Measurements from ENCODE around the gene AP3B1. TPM values are rescaled to one million over a fixed set of nuclear protein-coding genes. Genes with fewer than 3 reads are reported as not detected.
"Not testable (repeated sequence)": the region's sequence is repeated elsewhere in the genome, so short reads cannot be mapped to it uniquely, and the experiment has no call there.

AP3B1 gene
- total and polyA plus RNA-seq, 12 donors: 20.0 to 28.3 (median 23.4) TPM

GRCh38 chr5:78076351-78076750, 218.1 kb downstream of the AP3B1 start:
- DNase-seq: no peak
- ATAC-seq: no peak
- no peak for TF ChIP-seq CTCF (IDR thresholded peaks at IDR 0.05)

GRCh38 chr5:78075301-78075700, 219.2 kb downstream of the AP3B1 start:
- no peak for TF ChIP-seq CTCF (IDR thresholded peaks at IDR 0.05)
- no peak for ATAC-seq
- intact Hi-C loops (cut with DNase I): no loop called here

More at GRCh38 chr5:78076351-78076750, 218.1 kb downstream of the AP3B1 start:
- Histone ChIP-seq H3K4me1 (no peaks in the 10 kb centered on the region), H3K27ac (no peak overlapping the region), H3K36me3 (no peaks in the 10 kb centered on the region), H3K9me3 (peaks cover 0 to 3% (median 0%) of the 10 kb centered on the region in 11 donors), H3K27me3 (no peaks in the 10 kb centered on the region), H3K4me3 (no peak overlapping the region)
- WGBS, 2 donors: 71 to 74% methylated on average over 2 of the region's 2 CpGs
- intact Hi-C loops (cut with DNase I): no loop called here

GRCh38 chr5:78070691-78071090, 223.8 kb downstream of the AP3B1 start:
- ATAC-seq; H3K27ac ChIP-seq; intact Hi-C loops (cut with DNase I); H3K4me3 ChIP-seq; H3K36me3 ChIP-seq; H3K4me1 ChIP-seq; H3K27me3 ChIP-seq; DNase-seq: not testable (repeated sequence)
- H3K9me3 ChIP-seq: peaks cover 0 to 42% (median 11%) of the 10 kb centered on the region in 11 donors
- 81 to 98% methylated on average over 4 of the region's 4 CpGs for WGBS, 2 donors

More at GRCh38 chr5:78075301-78075700, 219.2 kb downstream of the AP3B1 start:
- no peaks in the 10 kb centered on the region for H3K4me1 ChIP-seq
- WGBS, 2 donors: 79 to 88% methylated on average over 3 of the region's 3 CpGs
- DNase-seq: no peak
- no peaks in the 10 kb centered on the region for H3K27me3 ChIP-seq
- H3K36me3 ChIP-seq: no peaks in the 10 kb centered on the region
- peaks cover 0 to 13% (median 4%) of the 10 kb centered on the region in 11 donors for H3K9me3 ChIP-seq
- no peak overlapping the region for H3K4me3 ChIP-seq
- no peak overlapping the region for H3K27ac ChIP-seq

- 94 to 97% methylated on average over 3 of the region's 3 CpGs for WGBS, 2 donors
- DNase-seq; H3K36me3 ChIP-seq; intact Hi-C loops (cut with DNase I); ATAC-seq; H3K4me1 ChIP-seq; H3K27me3 ChIP-seq; H3K4me3 ChIP-seq; H3K27ac ChIP-seq: not testable (repeated sequence)
- H3K9me3 ChIP-seq: peaks cover 0 to 42% (median 11%) of the 10 kb centered on the region in 11 donors
Measured at GRCh38 chr5:78067581-78067980, 226.9 kb downstream of the AP3B1 start.

- H3K27me3 ChIP-seq; H3K4me1 ChIP-seq; ATAC-seq; DNase-seq; H3K36me3 ChIP-seq; intact Hi-C loops (cut with DNase I); H3K27ac ChIP-seq; H3K4me3 ChIP-seq: not testable (repeated sequence)
- 100% methylated on average over 5 of the region's 5 CpGs for WGBS, 2 donors
- H3K9me3 ChIP-seq: peaks cover 0 to 42% (median 11%) of the 10 kb centered on the region in 11 donors
Measured at GRCh38 chr5:78066722-78067121, 227.8 kb downstream of the AP3B1 start.

GRCh38 chr5:78065663-78066062, 228.8 kb downstream of the AP3B1 start:
- TF ChIP-seq CTCF (IDR thresholded peaks at IDR 0.05): no peak
- Histone ChIP-seq H3K4me1 (no peaks in the 10 kb centered on the region), H3K9me3 (peaks cover 0 to 36% (median 9%) of the 10 kb centered on the region in 11 donors), H3K27me3 (no peaks in the 10 kb centered on the region), H3K27ac (no peak overlapping the region), H3K4me3 (no peak overlapping the region), H3K36me3 (peaks cover 0 to 8% (median 0%) of the 10 kb centered on the region in 9 donors)
- no peak for ATAC-seq
- intact Hi-C loops (cut with DNase I): no loop called here
- no peak for DNase-seq
- WGBS, 2 donors: 88 to 97% methylated on average over 5 of the region's 5 CpGs
